GM21515 (cell line): ENCODE data around the gene PHF2.

Experiments
- ATAC-seq: cut with Tn5 transposase; IDR thresholded peaks from one replicate; pipeline ENCODE4 v1.9.1; 2021; ENCODE audit not compliant: unreplicated experiment

The PHF2 gene

DNA sequence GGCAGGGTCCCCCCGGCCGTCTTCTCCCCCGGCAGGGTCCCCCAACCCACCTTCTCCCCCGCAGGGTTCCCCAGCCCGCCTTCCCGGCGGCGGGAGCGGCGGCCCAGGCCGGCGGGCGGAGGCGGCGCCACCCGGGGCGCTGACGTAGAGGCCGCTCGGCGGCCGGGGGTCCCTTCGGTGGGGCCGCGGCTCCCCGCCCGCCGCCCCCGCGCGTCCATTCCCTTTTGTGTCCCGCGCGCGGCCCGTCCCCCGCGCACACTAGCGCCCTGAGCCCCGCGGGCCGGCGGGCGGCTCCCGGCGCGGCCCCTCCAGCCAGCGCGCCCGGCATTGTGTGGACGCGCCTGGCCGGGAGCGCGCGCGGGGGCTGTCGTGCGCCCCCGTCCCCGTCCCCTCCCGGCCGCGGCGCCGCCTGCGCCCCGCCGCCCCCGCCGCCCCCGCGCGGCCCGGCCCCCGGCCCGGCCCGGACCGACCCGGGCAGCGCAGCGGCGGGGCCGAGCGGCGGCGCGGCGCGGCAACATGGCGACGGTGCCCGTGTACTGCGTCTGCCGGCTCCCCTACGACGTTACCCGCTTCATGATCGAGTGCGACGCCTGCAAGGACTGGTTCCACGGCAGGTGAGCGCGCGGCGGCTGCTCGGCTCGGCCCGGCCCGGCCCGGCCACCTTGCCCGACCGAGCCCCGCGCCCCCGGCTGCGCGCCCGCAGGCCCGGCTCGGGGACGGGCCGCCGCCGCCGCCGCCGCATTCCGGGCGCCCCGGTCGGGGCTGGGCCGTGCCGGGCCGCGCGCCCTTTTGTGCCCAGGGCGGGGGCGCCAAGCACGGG lies at the start of gene PHF2:
Gene PHF2, plus strand, starts transcription at position 327 of the 820 bp plus-strand sequence. Its CDS starts 190 bp downstream, at position 517.
- ATAC-seq, result no peak

DNA sequence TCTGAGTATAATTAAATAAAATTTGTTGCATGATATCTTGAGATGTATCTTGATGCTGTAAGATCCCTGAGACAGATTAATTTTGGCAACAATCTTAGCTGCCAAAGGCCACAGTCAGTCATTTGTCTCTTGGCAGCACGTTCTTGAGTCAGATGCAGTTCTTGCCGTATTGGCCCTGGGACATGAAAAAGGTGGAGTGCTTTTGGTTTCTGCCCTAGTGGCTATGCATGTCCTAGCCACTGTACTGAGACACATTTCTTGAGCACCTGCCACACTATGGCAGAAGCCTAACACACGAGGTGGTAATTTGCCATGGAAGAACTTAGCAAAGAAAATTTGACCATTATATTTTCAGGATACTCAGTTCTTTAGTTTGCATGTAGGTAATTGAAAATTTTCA lies 45.0 kb upstream of the PHF2 start:
- ATAC-seq, result no peak

DNA sequence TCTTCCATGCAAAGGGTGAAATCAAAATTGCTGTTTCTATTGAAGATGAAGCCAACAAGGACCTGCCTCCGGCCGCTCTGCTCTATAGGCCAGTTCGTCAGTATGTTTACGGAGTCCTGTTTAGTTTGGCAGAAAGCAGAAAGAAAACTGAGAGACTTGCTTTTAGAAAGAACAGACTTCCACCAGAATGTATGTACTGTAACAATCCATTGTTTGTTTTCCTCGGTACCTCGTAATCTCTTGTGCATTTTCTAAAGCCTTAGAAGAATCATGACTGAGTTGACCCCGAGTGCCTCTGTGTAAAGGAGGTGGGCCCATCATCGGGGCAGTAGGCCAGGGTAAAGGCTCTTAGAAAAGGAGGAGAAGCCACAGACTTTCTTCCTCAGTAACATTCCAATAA lies 44.2 kb upstream of the PHF2 start:
- no peak for ATAC-seq

DNA sequence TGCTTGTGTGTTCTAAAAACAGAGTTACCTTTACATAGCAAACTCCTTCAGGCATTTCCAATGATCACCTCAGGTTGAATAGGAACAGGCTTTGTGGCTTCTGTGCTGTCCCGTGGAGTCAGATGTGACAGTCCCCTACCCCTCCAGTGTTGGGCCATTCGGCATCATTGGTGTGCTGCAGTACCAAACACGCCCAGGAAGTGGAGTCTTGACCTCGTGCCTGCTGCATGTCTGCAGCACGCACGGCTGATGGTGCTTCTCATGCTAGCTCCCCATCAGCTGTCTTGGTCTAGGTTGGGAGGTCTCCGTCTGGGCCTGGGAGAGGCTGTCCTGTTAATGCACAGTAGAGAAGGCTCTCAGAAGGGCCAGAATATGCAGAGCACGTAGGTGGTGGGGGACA lies 42.5 kb upstream of the PHF2 start:
- no peak for ATAC-seq

GRCh38 chr9:93536167-93536566 lies 40.2 kb upstream of the PHF2 start:
- ATAC-seq, result no peak

GRCh38 chr9:93536874-93537273 lies 39.5 kb upstream of the PHF2 start:
- no peak for ATAC-seq

GRCh38 chr9:93540305-93540704 lies 36.1 kb upstream of the PHF2 start:
- ATAC-seq, result no peak

DNA sequence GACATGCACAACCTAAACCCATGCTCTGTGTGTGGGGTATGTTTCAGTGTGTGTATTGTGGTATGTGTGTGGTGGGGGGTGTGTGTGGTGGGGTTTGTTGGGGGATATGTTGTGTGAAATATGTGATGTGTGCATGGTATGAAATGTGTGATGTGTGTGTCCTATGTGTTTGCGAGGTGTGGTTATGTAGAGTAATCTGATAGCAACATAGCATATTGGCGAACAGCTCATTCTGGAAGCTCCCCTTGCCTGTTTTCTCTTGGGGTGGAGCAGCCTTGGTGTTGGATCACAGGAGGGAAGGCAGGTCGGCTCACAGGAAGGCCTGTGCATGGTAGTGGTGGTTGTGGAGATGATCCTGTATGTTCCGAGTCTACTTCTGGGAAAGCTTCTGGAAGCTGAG lies 35.4 kb upstream of the PHF2 start:
- ATAC-seq, result no peak

DNA sequence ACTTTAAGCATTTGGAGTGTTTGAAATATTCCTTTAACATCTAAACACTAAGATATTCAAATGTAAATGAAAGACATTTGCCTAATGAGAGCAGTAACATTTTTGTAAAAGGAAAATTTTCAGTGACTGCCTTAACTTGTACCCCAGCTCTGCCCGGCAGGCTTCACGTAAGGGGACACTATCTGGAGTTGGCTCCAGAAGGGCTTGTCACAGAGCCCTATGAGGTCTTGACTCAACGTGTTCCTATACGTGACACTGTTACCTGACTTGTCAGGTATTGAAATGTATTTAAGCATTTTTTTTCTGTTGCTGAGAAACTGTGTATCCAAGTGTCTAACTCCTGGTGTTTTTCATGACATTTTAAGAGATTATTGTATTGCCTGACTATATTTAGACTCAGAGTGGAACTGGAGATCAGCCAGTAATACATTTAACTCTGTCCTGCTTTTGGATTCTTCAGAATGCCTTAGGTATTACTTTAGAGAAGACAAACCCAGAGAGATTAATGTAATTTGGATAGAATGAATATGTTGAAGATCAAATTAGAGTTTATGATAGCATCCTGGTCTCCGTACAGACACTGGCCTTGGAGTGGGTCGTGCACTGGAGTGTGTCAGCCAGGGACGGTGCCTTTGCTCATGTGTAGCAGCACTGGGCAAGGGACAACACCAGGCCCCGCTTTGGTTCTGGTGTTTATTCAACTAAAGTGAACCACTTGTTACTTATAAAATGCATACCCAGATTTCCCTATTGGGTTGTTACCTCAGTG lies 34.6 kb upstream of the PHF2 start:
- no peak for ATAC-seq

- no peak for ATAC-seq
These were observed 33.3 kb upstream of the PHF2 start for GRCh38 chr9:93543117-93543516.

DNA sequence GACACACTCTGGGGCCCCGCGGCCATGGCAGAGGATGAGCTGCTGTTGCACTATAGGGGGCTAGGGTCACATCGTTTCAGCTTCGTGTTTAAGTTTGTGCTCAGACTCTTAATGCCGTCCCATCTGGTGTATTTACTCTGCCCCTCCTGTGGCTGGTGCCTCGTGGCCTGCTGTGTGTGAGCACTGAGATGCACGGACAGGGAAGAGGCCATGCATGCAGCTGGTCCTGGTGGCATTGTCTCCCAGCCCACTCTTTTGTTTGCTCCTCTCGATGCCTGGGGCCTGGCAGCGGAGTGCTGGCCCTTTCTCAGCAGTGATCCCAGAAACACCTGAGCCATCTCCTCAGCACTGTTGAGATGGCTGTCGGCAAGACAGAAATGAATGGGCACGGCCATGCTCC lies 30.0 kb upstream of the PHF2 start:
- no peak for ATAC-seq

DNA sequence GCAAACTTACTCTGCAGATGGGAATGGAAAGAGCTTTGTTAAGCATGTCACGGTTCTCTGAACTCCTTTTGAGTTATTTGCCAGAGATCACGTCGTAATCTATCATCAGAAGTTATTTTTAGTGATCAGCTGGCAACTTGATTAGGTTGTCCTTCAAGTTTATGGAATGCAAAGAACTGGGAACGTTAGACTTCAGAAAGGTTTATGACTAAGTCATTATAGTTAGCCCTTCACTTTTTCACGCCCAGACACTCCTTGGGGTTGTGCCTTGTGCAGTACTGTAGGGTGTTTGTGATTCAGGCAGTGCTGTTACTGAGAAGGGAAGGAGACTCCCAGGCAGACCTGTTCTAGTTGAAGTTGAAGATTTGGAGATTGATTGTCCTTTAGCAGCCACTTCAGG lies 26.8 kb upstream of the PHF2 start:
- no peak for ATAC-seq

DNA sequence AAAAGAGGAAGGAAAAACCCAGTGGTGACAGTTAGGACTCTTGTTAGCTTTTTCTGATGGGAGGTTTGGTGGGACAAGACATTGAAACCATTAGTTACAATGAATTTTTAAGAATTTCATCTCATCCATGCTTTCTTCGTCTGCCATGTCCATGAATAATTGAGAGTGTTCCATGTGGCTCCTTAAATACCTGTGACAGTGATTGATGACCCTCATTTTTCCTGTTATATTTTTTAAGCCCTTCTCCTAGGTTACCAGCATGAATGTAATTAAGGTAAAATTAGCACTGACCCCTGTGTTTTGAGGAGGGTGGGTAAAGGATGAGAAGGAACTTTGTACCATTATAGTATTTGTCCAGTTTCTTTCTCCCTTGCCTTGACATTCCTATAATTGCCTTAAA lies 23.5 kb upstream of the PHF2 start:
- ATAC-seq, result no peak

DNA sequence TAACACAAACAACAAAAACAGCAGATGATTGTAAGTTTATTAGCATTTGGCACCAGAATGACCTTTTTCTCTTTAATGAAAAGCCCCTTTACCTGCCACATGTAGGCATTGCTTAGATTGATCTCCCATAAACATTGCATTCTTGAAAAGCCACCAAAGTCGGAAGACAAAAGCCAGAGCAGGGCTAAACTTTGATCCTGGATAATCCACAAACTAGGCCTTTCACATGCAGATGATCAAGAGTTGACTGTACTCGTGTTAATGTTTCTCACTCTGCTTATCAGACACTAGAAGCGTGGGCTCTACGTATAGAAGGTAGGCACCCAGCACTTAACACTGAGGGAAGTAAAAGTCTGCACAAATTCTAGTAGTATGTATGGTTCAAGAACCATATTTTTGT lies 21.0 kb upstream of the PHF2 start:
- ATAC-seq, result no peak

- ATAC-seq, result no peak
These were observed 18.8 kb upstream of the PHF2 start for GRCh38 chr9:93557366-93558137.

- ATAC-seq, result no peak
These were observed 17.9 kb upstream of the PHF2 start for GRCh38 chr9:93558503-93558902.

GRCh38 chr9:93560991-93561390 lies 15.4 kb upstream of the PHF2 start:
- ATAC-seq, result no peak

DNA sequence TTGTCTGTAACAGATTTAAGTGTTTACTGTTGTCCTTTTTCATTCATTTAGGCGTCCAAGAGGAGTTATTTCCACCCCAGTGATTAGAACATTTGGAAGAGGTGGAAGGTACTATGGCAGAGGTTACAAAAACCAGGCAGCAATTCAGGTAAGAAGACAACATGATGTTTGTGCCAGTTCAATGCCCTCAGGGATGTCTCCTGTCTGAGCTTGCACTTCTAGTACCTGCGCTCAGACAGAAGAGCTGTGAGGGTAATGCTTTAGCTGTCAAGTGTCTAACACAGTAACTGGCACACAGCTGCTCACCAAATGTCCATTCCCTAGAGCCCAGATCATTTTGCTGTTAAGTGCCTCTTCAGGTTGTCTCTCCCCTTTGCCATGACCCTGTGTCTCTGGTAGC lies 14.2 kb upstream of the PHF2 start:
- ATAC-seq, result no peak

- ATAC-seq, result no peak
These were observed 11.3 kb upstream of the PHF2 start for GRCh38 chr9:93565089-93565488.

- peak; percentile 86 for ATAC-seq
These were observed 9.7 kb upstream of the PHF2 start for GRCh38 chr9:93566408-93567270.
